H1 (cell line): ENCODE measurements around the gene DAPK2. TPM values are rescaled to one million over a fixed set of nuclear protein-coding genes. Genes with fewer than 3 reads are reported as not detected.

ENCODE experiments used
- CTCF ChIA-PET: fragments of 300-600 bp; sonication (Branson Sonifier 250); formaldehyde crosslinking; loops from one replicate; lab custom pipeline; 2021; ENCODE audit not compliant: partially characterized antibody; lab: Charles Lee
- POLR2A ChIA-PET: fragments of 300-600 bp; sonication (Branson Sonifier 250); formaldehyde crosslinking; loops from one replicate; lab custom pipeline; 2021; ENCODE audit warnings: inconsistent platforms; ENCODE audit not compliant: partially characterized antibody; lab: Charles Lee
- DNase-seq, 2 experiments: peaks; one replicate each; pipeline versions ENCODE4 v3.0.0 to v3.0.0-alpha.2; 2010 to 2022; ENCODE audit warnings: low spot score in 2 of 2, low read depth in 1 of 2, mixed read lengths in 1 of 2
- FAIRE-seq: peaks from 2 replicates; lab custom pipeline; 2011; peaks lifted over from hg19 to GRCh38; lab: Jason Lieb, UNC
- H2AFZ ChIP-seq: 2 replicates; pipeline ENCODE4 v1.8.1; 2012; ENCODE audit warnings: low read length, inconsistent platforms
- H2AK5ac ChIP-seq: 2 replicates; pipeline ENCODE4 v1.6.1; 2013; ENCODE audit warnings: low read depth, low read length
- H2BK120ac ChIP-seq: replicated peaks from 2 replicates; pipeline ENCODE3; 2013; ENCODE audit warnings: low read depth, low read length, inconsistent platforms
- H2BK12ac ChIP-seq: 2 replicates; pipeline ENCODE4 v1.6.1; 2013; ENCODE audit warnings: low read depth, low read length
- H2BK15ac ChIP-seq: 2 replicates; pipeline ENCODE4 v1.6.1; 2013; ENCODE audit warnings: low read length
- H2BK20ac ChIP-seq: 2 replicates; pipeline ENCODE4 v1.6.1; 2013; ENCODE audit warnings: low read length
- H2BK5ac ChIP-seq: 2 replicates; pipeline ENCODE4 v1.6.1; 2013; ENCODE audit warnings: low read depth, low read length
- H3K14ac ChIP-seq: 2 replicates; pipeline ENCODE4 v1.6.1; 2013; ENCODE audit warnings: inconsistent platforms; ENCODE audit not compliant: insufficient read length
- H3K18ac ChIP-seq: 2 replicates; pipeline ENCODE4 v1.6.1; 2013; ENCODE audit warnings: low read length; ENCODE audit errors: extremely low read depth
- H3K23ac ChIP-seq: 2 replicates; pipeline ENCODE4 v1.6.1; 2013; ENCODE audit warnings: inconsistent platforms; ENCODE audit not compliant: insufficient read length
- H3K23me2 ChIP-seq: 2 replicates; pipeline ENCODE4 v1.6.1; 2013; ENCODE audit warnings: low read depth, low read length
- H3K27ac ChIP-seq: 2 replicates; pipeline ENCODE4 v1.6.1; 2011; ENCODE audit warnings: low read depth, low read length, inconsistent platforms
- H3K27me3 ChIP-seq, 4 experiments: replicated peaks in 1 of 4; 1 replicate in 1 of 4; 2 replicates in 3 of 4; pipeline versions ENCODE4 v1.6.1 to v1.8.1; 2011 to 2013; ENCODE audit warnings: low read length in 3 of 4, mild to moderate bottlenecking in 3 of 4, inconsistent platforms in 2 of 4, mixed read lengths in 2 of 4, moderate library complexity in 1 of 4; ENCODE audit not compliant: control insufficient read depth in 3 of 4, insufficient read depth in 3 of 4; ENCODE audit errors: extremely low read depth in 1 of 4
- H3K36me3 ChIP-seq, 4 experiments: 2 replicates each; pipeline versions ENCODE4 v1.6.1 to v1.8.1; 2011 to 2013; ENCODE audit warnings: mild to moderate bottlenecking in 4 of 4, low read length in 3 of 4, moderate library complexity in 2 of 4, control low read depth in 1 of 4, inconsistent platforms in 1 of 4; ENCODE audit not compliant: insufficient read depth in 4 of 4, control insufficient read depth in 2 of 4
- H3K4ac ChIP-seq: replicated peaks from 2 replicates; pipeline ENCODE3; 2013; ENCODE audit warnings: low read length, low read depth, mixed read lengths, inconsistent platforms; ENCODE audit not compliant: insufficient read length
- H3K4me1 ChIP-seq, 4 experiments: replicated peaks in 1 of 4; 1 replicate in 1 of 4; 2 replicates in 3 of 4; pipeline versions ENCODE4 v1.6.1 to v1.8.1; 2011 to 2013; ENCODE audit warnings: low read length in 3 of 4, inconsistent platforms in 2 of 4, mixed read lengths in 1 of 4; ENCODE audit not compliant: insufficient read depth in 4 of 4, control insufficient read depth in 3 of 4
- H3K4me2 ChIP-seq, 2 experiments: 2 replicates each; pipeline versions ENCODE4 v1.6.1 to v1.8.1; 2011 to 2013; ENCODE audit warnings: low read depth in 2 of 2, low read length in 2 of 2, control low read depth in 1 of 2, inconsistent platforms in 1 of 2, mild to moderate bottlenecking in 1 of 2; ENCODE audit not compliant: insufficient read depth in 1 of 2
- H3K4me3 ChIP-seq, 4 experiments: fragments of 200-600, 300-600 bp in 1 of 4; sonication (generic), shearing (Covaris generic), sonication (Bioruptor Twin) in 1 of 4; 2 replicates each; pipeline versions ENCODE4 v1.5.1 to v1.8.1; 2011 to 2016; ENCODE audit warnings: low read length in 4 of 4, low read depth in 3 of 4, control low read depth in 2 of 4, inconsistent platforms in 2 of 4, mild to moderate bottlenecking in 2 of 4, mixed read lengths in 1 of 4, moderate library complexity in 1 of 4; ENCODE audit not compliant: insufficient read depth in 2 of 4; ENCODE audit errors: extremely low read depth in 1 of 4
- H3K56ac ChIP-seq: replicated peaks from 2 replicates; pipeline ENCODE3; 2013; ENCODE audit warnings: low read depth, mild to moderate bottlenecking, mixed read lengths, low read length, inconsistent platforms; ENCODE audit not compliant: insufficient read length
- H3K79me1 ChIP-seq: 2 replicates; pipeline ENCODE4 v1.6.1; 2013; ENCODE audit warnings: low read depth, low read length, control low read depth
- H3K79me2 ChIP-seq, 2 experiments: 2 replicates each; pipeline versions ENCODE4 v1.6.1 to v1.8.1; 2012 to 2013; ENCODE audit warnings: low read length in 2 of 2, mild to moderate bottlenecking in 2 of 2, inconsistent platforms in 1 of 2; ENCODE audit not compliant: insufficient read depth in 2 of 2, control insufficient read depth in 1 of 2
- H3K9ac ChIP-seq, 4 experiments: replicated peaks in 1 of 4; 1 replicate in 1 of 4; 2 replicates in 3 of 4; pipeline versions ENCODE4 v1.6.1 to v1.8.1; 2011 to 2013; ENCODE audit warnings: low read depth in 3 of 4, low read length in 3 of 4, control low read depth in 2 of 4, mild to moderate bottlenecking in 2 of 4, moderate library complexity in 2 of 4, inconsistent platforms in 1 of 4; ENCODE audit errors: extremely low read depth in 1 of 4
- H3K9me3 ChIP-seq, 2 experiments: 2 replicates each; pipeline versions ENCODE4 v1.6.1 to v1.8.1; 2012 to 2013; ENCODE audit warnings: mild to moderate bottlenecking in 2 of 2, moderate library complexity in 2 of 2, control low read depth in 1 of 2, inconsistent platforms in 1 of 2, low read depth in 1 of 2, low read length in 1 of 2, mixed read lengths in 1 of 2; ENCODE audit not compliant: insufficient read depth in 2 of 2
- H4K20me1 ChIP-seq, 2 experiments: replicated peaks in 1 of 2; 2 replicates each; pipeline versions ENCODE3 to v1.8.1; 2011 to 2013; ENCODE audit warnings: inconsistent platforms in 2 of 2, low read length in 2 of 2, mild to moderate bottlenecking in 1 of 2; ENCODE audit not compliant: insufficient read depth in 2 of 2, control insufficient read depth in 1 of 2
- H4K5ac ChIP-seq: 2 replicates; pipeline ENCODE4 v1.6.1; 2013; ENCODE audit warnings: low read length, low read depth, mixed read lengths, inconsistent platforms; ENCODE audit not compliant: insufficient read length
- H4K8ac ChIP-seq: 2 replicates; pipeline ENCODE4 v1.8.0; 2013; ENCODE audit warnings: mild to moderate bottlenecking, moderate library complexity, low read length, inconsistent platforms; ENCODE audit not compliant: insufficient read depth; ENCODE audit errors: extremely low read depth
- H4K91ac ChIP-seq: replicated peaks from 2 replicates; pipeline ENCODE3; 2013; ENCODE audit warnings: low read length, mixed read lengths, inconsistent platforms; ENCODE audit not compliant: insufficient read length
- WGBS, 2 experiments: shearing (Covaris generic) in 1 of 2; methylation state at CpG; one replicate each; pipeline versions ENCODE4 v1.1.6 to v1.1.7; 2013 to 2015; ENCODE audit warnings: low lambda C conversion rate in 2 of 2, mixed read lengths in 2 of 2, inconsistent platforms in 1 of 2, low coverage in 1 of 2, missing lambda C conversion rate in 1 of 2; ENCODE audit not compliant: insufficient replicate concordance in 2 of 2, insufficient coverage in 1 of 2, insufficient read length in 1 of 2; ENCODE audit errors: extremely low coverage in 1 of 2, missing lambda C conversion rate in 1 of 2; 5-methylcytosine and 5-hydroxymethylcytosine counted together
- polyA plus RNA-seq, 7 experiments: library from polyadenylated mRNA; depleted of rRNA in 3 of 7; stranded (reverse) in 5 of 7; unstranded in 2 of 7; fragments of >200 nt in 5 of 7; fragments of 200-250 nt in 2 of 7; gene quantifications; 1 replicate in 5 of 7; 2 replicates in 1 of 7; 4 replicates in 1 of 7; pipeline versions ENCODE4 v1.2.1 to v1.2.3, GENCODE V29; 2011 to 2013; ENCODE audit warnings: missing spikeins in 2 of 7, mixed read lengths in 2 of 7
- total RNA-seq: library from RNA; stranded (reverse); fragmentation: NEBNext Ultra II Directional; extraction: Animal tissue kit (Norgen Biotek cat#: 25700); gene quantifications from 2 replicates; pipeline ENCODE4 v1.2.1, GENCODE V29; 2021

DAPK2 gene
- total and polyA plus RNA-seq, 2 of the 8 experiments (the other 6 are each of a cell fraction or from before 2014, with no cell fraction given) = 1.8 to 2.9 TPM

DNA sequence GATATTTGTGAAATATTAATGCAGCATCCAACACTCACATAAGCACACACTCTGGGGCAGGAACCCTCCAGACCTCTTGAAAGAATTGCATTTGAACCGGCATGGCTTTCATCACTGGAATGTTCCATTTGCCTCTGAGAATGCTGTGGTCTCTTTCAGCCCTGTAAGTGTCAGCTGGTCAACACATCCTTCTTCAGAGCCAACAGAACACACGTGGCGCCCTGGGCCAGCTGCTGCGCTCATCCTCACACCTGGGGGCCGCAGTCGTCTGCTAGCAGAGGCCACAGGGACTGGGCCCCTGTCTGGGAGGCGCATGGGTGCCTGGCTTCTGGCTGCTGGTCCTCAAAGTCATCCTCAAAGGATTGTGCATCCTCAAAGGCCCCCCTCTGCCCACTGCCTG lies 141.2 kb downstream of the DAPK2 start:
- Histone ChIP-seq H3K4me1 (peaks cover 0 to under 1% (median 0%) of the 10 kb centered on the region in 4 experiments; a peak in 2 of 7 replicates), H2BK15ac (no peak overlapping the region), H3K18ac (no peak overlapping the region; the same call in 1 of the 2 replicates), H3K79me1 (no peaks in the 10 kb centered on the region), H3K9ac (no peak overlapping the region), H3K79me2 (no peaks in the 10 kb centered on the region), H2AFZ (no peak overlapping the region), H3K4ac (no peak overlapping the region), H3K27ac (no peak overlapping the region), H4K8ac (no peak overlapping the region), H2BK120ac (no peak overlapping the region), H2BK12ac (no peak overlapping the region), H3K56ac (no peak overlapping the region), H4K91ac (no peak overlapping the region), H3K14ac (no peak overlapping the region), H4K20me1 (no peaks in the 10 kb centered on the region), H4K5ac (no peak overlapping the region), H2BK5ac (no peak overlapping the region), H3K23me2 (no peaks in the 10 kb centered on the region), H2AK5ac (no peak overlapping the region), H3K27me3 (no peaks in the 10 kb centered on the region), H3K4me3 (no peak overlapping the region), H3K4me2 (no peak overlapping the region), H3K23ac (no peak overlapping the region), H3K9me3 (no peaks in the 10 kb centered on the region), H2BK20ac (no peak overlapping the region), H3K36me3 (no peaks in the 10 kb centered on the region)
- WGBS, 2 experiments = 93% methylated on average over 7 of the region's 7 CpGs; no CpG with 5 or more reads in 1 of the 2 experiments
- ChIA-PET POLR2A (interaction anchor here (0.9 kb wide), 1 partner anchor 12 kb away, joined by 5 read pairs; no protein-coding TSS in a partner anchor), CTCF (interaction anchor here (0.6 to 1.7 kb wide), 7 partner anchors 13 to 293 kb away, joined by 3 to 5 read pairs (median 4); no protein-coding TSS in a partner anchor)
- FAIRE-seq (no peak), DNase-seq (no peak)
